Stimulated activated CD8-positive, alpha-beta memory T cell treated with anti-CD3 and anti-CD28 coated beads, Interleukin-7, amount 100 ng/mL, for 1 hour (primary cell): ENCODE data around the gene IFNL4.
"Not testable (repeated sequence)": the region's sequence is repeated elsewhere in the genome, so short reads cannot be mapped to it uniquely, and the experiment has no call there.

ENCODE experiments used
- DNase-seq, 2 donors: peaks; one replicate each; pipeline ENCODE4 v3.0.0-alpha.2; 2020; ENCODE audit warnings: low read depth in 2 of 2

Gene IFNL4

GRCh38 chr19:39248806-39249205 is at the start of gene IFNL4:
Gene IFNL4, minus strand, starts transcription at chr19:39248856.
- no peak for DNase-seq

GRCh38 chr19:39297931-39298634 is 49.4 kb upstream of the IFNL4 start:
- DNase-seq, result peak; percentile 26 to 29

DNA sequence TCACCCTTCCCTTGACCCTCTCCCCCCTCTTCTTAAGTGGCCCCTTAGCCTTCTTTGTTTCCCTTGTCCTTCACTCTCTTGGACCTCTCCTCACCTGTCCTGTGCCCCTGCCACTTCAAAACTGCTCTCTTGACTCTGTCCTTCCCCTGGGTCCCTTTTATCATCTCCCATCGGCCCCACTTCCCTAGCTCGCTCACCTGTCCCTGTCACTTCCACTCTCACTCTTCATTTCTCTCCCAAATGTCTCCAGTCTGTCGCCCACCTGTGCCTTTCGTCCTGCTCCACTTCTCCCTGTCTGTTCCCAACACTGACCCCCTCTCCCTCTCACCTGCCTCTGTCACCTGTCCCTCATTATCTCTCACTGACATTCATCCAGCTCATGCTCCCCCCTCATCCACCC is 48.2 kb upstream of the IFNL4 start:
- no peak for DNase-seq

- no peak for DNase-seq
These were observed 47.5 kb upstream of the IFNL4 start, which contains the start of gene IFNL1 for GRCh38 chr19:39296055-39296645. Gene IFNL1, plus strand, starts transcription at chr19:39296407. Its CDS starts 15 bp downstream, at chr19:39296422.

DNA sequence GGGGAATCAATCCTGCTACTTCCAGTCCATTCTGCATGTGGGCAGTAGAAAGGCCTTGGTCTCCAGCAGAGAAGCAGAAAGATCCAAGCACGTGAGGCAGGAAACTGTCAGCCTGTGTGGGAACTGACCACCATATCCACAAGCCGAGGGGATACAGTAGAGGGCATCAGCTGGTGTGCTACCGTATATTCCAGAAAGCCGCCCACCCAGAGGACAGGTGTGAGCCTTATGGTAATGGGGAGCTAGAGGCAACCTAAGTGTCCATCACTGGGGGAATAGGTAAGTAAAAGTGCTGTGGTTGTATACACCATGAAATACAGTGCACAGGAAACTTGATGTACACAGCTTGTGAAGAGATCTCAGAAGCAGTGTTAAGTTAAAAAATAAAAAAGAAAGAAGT is 44.7 kb upstream of the IFNL4 start:
- no peak for DNase-seq

DNA sequence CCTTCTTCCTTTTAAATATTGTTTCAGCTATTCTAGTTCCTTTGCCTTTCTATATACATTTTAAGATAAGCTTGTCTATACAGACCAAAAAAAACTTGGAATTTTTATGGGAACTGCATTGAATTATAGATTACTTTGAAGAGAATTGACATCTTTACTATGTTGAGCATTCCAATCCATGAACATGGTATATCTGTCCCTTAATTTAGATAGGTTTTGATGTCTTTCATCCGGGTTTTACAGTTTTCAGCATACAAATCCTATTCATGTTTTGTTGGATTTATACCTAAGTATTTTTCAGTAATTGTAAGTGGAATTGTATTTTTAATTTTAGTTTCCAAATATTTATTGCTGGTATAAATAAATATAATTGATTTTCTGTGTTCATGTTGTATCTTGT is 35.4 kb upstream of the IFNL4 start:
- no peak for DNase-seq

DNA sequence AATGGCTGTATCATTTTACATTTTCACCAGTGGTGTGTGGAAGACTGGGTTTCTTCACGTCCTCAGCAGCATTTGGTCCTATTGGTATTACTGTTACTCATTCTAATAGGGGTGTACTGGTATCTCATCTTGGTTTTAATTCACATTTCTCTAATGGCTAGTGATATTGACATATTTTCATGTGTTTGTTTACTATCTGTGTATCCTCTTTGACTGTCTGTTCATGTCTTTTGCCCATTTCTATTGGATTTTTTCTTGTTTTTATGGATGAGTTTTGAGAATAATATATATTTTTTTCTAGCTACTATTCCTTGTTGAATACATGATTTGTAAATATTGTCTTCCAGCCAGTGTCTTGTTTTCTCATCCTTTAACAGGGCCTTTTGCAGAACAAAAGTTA is 33.4 kb upstream of the IFNL4 start:
- DNase-seq, result no peak

GRCh38 chr19:39277598-39277997 is 28.9 kb upstream of the IFNL4 start:
- DNase-seq, result no peak

DNA sequence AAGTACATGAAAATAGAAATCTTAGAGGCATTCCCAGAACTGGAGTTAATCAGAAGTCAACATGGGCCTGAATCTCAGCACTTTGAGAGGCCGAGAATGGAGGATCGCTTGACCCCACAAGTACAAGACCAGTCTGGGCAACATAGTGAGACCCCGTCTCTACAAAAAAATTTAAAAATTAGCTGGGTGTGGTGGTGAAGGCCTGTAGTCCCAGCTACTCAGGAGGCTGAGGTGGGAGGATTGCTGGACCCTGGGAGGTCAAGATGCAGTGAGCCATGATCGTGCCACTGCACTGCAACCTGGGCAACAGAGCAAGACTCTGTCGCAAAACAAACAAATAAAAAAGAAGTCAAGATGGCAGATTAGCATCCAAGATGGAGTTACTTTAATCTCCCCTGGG is 28.1 kb upstream of the IFNL4 start:
- no peak for DNase-seq

DNA sequence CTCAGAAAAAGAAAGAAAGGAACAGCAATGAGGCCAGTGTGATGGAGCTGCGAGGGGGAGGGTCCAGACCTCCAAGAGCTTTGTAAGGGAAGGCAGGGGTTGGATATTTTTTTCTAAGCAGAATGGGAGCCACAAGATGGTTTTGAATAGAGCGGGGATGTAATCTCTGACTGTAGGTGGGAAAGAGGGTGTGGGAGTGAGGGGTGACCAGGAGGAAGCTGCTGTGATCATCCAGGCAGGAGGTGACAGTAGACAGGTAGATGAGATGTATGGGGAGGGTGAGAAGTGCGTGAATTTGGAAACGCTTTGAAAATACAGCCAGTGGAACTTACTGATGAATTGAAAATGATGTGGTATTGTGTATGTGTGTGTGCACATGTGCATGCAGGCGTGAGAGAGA is 26.9 kb upstream of the IFNL4 start:
- no peak for DNase-seq

DNA sequence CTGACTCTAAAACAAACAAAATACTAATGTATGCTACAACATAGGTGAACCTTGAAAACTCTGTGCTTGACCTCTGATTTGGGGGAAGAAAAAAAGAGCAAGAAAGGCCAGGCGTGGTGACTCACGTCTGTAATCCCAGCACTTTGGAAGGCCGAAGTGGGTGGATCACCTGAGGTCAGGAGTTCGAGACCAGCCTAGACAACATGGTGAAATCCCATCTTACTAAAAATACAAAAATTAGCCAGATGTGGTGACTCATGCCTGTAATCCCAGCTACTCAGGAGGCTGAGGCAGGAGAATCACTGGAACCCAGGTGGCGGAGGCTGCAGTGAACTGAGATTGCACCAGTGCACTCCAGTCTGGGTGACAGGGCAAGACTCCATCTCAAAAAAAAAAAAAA is 25.2 kb upstream of the IFNL4 start:
- not testable (repeated sequence) for DNase-seq

- no peak for DNase-seq
These were observed 21.6 kb upstream of the IFNL4 start for GRCh38 chr19:39270036-39270871.

DNA sequence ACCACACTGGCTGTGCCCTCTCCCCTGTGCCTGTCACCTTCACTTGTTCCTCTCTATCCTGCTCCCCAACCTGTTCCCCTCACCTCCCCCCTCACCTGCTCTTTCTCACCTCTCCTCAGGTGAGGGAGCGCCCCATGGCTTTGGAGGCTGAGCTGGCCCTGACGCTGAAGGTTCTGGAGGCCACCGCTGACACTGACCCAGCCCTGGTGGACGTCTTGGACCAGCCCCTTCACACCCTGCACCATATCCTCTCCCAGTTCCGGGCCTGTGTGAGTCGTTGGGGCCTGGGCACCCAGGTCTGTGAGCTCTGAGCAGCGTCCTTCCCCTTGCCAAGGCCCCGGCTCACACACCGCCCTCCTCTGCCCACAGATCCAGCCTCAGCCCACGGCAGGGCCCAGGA is 20.7 kb upstream of the IFNL4 start:
- DNase-seq, result not testable (repeated sequence)

DNA sequence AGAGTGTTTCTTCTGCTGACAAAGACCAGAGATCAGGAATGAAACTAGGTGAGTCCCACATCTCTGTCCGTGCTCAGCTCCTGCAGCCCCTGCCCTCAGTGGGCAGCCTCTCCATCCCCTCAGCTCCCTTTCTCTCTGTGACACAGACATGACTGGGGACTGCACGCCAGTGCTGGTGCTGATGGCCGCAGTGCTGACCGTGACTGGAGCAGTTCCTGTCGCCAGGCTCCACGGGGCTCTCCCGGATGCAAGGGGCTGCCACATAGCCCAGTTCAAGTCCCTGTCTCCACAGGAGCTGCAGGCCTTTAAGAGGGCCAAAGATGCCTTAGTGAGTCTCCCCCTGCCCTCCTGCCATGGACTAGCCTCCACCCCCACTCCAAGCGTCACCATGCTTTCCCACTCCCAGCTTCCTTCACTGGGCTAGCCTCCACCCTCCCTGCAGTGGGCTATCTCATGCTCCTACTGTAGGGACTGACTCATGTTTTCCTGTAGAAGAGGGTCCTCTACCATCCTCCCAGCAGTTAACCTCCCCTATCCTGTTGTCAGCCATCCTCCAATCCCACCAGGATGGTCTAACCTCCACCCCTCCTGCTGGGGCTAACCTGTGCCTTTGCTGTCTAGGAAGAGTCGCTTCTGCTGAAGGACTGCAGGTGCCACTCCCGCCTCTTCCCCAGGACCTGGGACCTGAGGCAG is 20.0 kb upstream of the IFNL4 start:
- not testable (repeated sequence) for DNase-seq

DNA sequence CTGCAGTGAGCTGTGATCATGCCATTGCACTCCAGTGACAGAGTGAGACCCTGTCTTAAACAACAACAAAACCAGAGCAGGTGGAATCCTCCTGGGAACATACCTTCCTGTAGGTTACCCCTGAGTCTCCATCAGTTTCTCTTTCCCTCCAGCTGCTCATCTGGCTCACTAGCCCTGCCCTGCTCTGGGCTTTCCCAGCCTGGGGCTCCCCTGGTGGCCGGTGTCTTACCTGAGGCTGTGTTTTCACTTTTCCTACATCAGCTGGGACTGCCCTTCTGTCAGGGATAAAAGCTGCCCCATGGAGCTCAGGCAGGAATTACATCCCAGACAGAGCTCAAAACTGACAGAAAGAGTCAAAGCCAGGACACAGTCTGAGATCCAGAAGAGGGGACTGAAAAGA is 19.4 kb upstream of the IFNL4 start, which contains the start of gene IFNL2:
IFNL2 (plus strand) TSS at position 312 of the 400 bp plus-strand sequence. CDS start 173 bp downstream, outside the sequence.
- not testable (repeated sequence) for DNase-seq

GRCh38 chr19:39265321-39265916 is 16.8 kb upstream of the IFNL4 start:
- no peak for DNase-seq

- no peak for DNase-seq
These were observed 15.9 kb upstream of the IFNL4 start for GRCh38 chr19:39264306-39265290.

DNA sequence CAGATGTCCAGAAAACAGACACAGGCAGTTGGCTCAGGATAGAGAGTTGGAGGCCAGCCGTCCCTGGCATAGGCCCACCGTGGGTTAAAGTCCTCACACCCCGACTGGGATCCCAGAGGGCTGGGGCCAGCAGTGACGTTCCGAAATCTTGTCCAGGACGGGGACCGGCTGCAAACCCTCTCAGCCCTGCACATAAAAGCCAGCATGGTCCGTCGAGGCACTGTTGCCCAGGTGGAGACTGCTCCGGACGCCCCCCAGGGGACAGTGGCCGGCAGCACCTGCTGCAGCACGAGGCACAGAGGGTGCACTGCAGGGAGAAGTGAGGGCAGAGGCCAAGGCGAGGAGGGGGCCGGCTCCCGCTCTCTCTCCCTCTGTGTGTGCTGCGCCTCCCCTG is 15.3 kb upstream of the IFNL4 start:
- no peak for DNase-seq

DNA sequence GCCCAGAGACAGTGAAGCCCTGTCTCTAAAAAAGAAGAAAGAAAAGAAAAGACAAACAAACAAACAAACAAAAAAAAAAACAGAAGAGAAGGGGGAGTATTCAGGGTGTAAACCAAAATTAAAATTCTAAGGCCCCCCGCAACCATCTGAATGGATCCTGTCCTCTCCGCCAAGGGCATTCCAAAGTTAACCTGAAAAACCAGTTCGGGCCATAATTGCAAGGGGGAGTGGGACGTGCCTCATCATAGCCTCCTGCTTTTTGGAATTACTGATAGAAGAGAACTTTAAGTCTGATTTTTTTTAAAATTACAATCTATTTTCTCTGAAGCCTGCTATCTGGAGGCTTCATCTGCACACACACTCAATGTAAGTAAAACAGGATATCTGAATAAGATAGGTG is 13.8 kb upstream of the IFNL4 start:
- DNase-seq, result no peak

- no peak for DNase-seq
These were observed 13.0 kb upstream of the IFNL4 start for GRCh38 chr19:39261704-39262103.
